HG03558 (cell line): ENCODE data around the gene NPBWR2.

ENCODE experiments used
- ATAC-seq: cut with Tn5 transposase; IDR thresholded peaks from one replicate; pipeline ENCODE4 v1.9.1; 2021; ENCODE audit warnings: moderate number of reproducible peaks; ENCODE audit not compliant: unreplicated experiment; ENCODE audit errors: extremely low read depth

Gene NPBWR2

GRCh38 chr20:64063389-64064144 lies 43.8 kb downstream of the NPBWR2 start:
- no peak for ATAC-seq

- peak; percentile 67 for ATAC-seq
These were observed 44.6 kb downstream of the NPBWR2 start, which contains the start of gene TCEA2 for GRCh38 chr20:64062596-64063388. TSS of gene TCEA2 (plus strand) at chr20:64063198. CDS start at chr20:64063313, 115 bp downstream.

- no peak for ATAC-seq
These were observed 45.1 kb downstream of the NPBWR2 start for GRCh38 chr20:64062276-64062595.

- ATAC-seq = no peak
These were observed 48.8 kb downstream of the NPBWR2 start for GRCh38 chr20:64058536-64058935.

GRCh38 chr20:64057628-64058498 lies 49.5 kb downstream of the NPBWR2 start:
- no peak for ATAC-seq

GRCh38 chr20:64056889-64057627 lies 50.3 kb downstream of the NPBWR2 start:
- ATAC-seq = no peak

GRCh38 chr20:64056639-64056888 lies 50.8 kb downstream of the NPBWR2 start:
- ATAC-seq = no peak

- ATAC-seq = no peak
These were observed 51.3 kb downstream of the NPBWR2 start for GRCh38 chr20:64055893-64056638.

GRCh38 chr20:64055396-64055892 lies 51.9 kb downstream of the NPBWR2 start:
- ATAC-seq = no peak

GRCh38 chr20:64053841-64054661 lies 53.3 kb downstream of the NPBWR2 start:
- ATAC-seq = no peak
